ENCODE results near the gene C13orf46.

The C13orf46 gene

DNA sequence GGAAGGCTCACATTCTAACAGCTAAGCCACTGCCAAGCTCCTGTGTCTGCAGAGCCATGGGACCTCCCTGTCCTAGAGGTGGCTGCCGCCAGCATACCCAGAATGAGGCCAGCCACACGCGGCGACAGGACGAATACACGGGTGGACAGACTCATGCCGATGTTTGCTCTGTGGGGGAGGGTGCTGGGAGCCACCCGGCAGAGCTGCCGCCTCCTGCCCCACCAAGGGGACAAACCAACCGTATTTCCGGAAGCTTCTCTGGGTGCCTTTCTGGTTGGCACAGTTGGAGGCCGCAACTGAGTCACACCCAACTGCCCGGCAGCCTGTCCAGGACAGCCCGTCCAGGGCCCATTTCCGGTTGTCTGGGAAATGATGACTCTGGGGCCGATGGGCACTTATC lies 20.3 kb downstream of the C13orf46 start:
- no peak for DNase-seq

- no peak for DNase-seq
Observed at GRCh38 chr13:113952983-113953520, 20.8 kb downstream of the C13orf46 start.

GRCh38 chr13:113952151-113952982 lies 21.5 kb downstream of the C13orf46 start:
- no peak for DNase-seq

- DNase-seq: peak; percentile 44
Observed at GRCh38 chr13:113951246-113951999, 22.5 kb downstream of the C13orf46 start.

GRCh38 chr13:113950451-113951245 lies 23.2 kb downstream of the C13orf46 start:
- no peak for DNase-seq

GRCh38 chr13:113949546-113949945 lies 24.3 kb downstream of the C13orf46 start:
- DNase-seq: no peak

DNA sequence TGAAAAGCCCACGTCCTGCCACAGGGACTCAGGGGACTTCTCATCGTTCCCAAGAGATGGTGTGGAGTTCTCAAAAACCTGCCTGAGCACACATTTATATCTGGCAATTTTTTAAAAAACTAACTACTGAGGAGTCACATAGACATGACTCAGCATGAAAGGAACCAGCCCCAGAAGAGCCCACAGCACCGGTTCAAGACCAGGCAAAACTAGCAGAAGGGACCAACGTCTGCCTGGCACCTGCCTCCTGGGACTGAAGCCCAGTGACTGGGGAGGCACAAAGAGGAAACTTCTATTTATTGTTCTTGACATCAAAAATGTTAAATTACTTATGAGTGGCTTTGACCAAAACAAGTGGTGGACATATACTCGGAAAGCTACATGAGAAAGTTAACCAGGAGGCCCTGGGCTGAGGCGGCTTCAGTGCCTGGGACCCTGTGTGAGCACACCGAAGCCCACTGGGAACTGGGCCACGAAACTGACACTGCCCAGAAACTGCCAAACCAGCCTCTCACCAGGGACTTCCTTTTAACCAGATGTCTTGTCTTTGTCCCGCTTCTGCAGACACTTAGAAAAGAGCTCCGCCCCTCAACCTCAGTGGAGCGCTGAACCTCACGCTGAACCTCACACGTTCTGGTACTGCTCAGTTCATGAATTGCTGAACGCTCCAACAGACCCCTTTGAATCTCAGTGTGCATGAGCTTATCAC lies 25.7 kb downstream of the C13orf46 start:
- DNase-seq: no peak

DNA sequence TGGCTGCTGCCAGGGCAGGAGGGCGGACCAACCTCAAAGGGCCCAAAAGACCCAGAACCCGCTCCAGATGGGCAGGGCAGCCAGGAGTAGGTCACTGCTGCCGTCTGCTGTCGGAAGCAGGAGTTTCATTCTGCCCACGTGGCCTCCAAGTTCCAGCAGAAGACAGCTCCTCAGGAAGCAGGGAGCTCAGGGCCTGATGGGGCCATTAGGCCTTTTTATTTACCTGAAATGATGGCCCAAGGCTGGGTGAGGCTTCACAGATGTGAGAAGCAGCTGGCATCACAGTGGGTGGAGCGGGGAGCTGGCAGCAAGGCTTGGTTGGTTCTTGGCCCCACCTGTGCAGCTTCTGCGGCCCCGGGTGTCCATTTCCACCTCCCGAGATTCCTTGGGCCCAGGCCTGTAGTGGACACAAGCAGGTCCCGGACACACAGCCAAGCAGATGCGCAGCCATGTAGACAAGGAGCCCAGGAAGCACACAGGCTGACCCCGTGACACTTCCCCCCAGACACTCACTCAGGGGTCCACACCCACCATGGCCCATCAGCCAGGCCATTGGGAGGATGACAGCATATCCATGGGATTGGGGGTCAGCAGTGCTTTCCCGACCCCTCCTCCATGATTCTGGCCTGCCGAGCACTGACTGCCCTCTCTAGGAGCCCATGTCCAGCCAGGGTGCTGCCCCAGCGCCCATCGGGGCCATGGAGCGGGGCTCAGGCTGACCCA lies 26.4 kb downstream of the C13orf46 start:
- no peak for DNase-seq

GRCh38 chr13:113946409-113947181 lies 27.3 kb downstream of the C13orf46 start:
- DNase-seq: no peak

DNA sequence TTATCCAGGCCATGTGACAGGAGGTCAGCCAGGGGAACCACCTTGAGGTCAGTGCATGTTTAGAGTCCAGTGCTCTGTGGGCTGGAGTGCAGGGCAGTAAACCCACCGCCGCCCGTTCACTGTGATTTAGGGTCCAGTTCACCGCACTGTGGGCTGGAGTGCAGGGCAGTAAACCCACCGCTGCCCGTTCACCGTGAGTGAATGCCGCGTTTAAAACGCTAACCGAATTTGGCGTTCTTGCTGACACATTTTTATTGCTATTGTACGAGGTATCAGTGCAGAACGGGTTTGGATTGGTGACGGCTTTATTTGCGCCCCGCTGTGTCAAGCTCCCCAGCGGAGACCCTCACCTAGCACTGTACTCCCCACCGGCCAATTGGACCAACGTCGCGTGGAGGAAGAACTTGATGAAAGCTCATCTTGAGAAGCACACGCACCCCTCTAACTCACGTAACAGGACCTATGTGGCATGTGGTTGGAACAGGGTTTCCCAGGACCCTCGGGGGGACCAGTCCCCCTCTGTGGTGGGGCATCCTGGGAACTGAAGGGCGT lies 27.9 kb downstream of the C13orf46 start:
- DNase-seq: no peak

DNA sequence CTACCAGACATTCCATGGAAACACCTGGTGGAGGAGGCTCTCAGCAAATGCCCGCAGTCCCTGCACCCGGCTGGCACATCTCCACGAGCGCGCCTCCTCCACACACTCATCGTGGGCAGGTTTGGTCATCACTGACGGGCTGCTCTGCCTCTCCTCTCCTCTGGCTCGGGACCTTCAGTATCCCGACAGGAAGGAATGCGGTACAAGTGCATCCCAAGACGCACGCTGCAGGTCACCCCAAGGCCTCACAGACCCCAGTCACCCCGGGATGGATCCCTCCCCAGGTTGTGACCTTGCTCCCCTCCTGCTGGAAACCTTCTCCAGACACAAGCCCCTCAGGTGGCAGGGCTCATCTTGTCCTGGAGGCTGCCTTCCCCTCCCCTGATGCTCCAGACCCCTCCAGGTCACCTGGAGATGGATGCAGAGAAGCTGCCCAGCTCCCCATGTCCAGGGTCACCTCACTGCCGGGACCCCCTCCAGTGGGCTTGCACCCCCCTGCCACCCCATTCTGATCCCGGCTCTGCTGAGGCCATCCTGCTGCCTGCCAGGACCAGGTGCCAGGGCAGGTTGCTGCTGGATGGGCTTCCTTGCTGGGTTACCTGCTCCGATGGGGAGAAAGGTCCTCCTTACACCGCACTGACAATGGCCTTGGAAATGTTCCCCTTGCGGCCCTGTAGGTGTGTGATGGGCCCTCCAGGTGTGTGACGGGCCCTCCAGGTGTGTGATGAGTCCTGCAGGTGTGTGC lies 29.9 kb downstream of the C13orf46 start:
- no peak for DNase-seq

- DNase-seq: no peak
Observed at GRCh38 chr13:113942591-113943103, 31.2 kb downstream of the C13orf46 start.

GRCh38 chr13:113941571-113942191 lies 32.2 kb downstream of the C13orf46 start:
- DNase-seq: no peak

- DNase-seq: no peak
Observed at GRCh38 chr13:113939944-113940297, 34.0 kb downstream of the C13orf46 start.

DNA sequence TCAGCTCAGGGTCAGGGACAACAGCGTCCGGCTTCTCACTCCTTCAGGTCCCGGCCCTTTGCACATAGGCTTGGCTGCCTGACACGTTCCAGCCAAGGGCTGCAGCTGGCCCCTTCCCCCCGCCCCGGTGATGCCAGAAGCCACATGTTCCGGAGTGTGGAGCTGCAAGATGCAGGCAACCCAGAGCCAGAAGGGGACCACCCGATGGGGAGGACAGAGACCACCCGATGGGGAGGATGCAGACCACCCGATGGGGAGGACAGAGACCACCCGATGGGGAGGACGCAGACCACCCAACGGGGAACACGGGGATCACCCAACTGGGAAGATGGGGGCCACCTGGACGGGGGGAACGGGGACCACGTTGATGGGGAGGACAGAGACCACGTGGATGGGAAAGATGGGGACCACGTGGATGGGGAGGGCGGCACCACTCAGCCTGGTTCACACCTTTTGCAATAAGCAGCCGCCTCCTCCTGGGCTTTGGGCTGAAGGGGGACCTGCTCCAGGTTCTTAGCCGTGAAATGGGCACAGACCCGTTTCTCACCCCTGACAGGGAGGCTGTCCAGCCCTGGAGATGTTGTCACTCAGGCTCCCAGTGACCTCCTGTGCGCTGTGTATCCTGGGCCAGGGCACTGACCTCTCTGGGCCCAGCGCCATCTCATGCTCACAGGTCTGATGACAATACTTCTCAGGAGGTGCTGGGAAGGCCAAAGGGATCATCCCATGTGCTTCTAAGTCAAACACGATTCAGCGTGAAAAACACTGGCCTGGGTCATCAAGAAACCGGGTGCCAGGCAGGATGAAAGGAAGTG lies 34.5 kb downstream of the C13orf46 start:
- DNase-seq: no peak

- no peak for DNase-seq
Observed at GRCh38 chr13:113938716-113939115, 35.2 kb downstream of the C13orf46 start.

- DNase-seq: no peak
Observed at GRCh38 chr13:113938246-113938645, 35.6 kb downstream of the C13orf46 start.

- no peak for DNase-seq
Observed at GRCh38 chr13:113937527-113938180, 36.2 kb downstream of the C13orf46 start.
